Activated naive CD8-positive, alpha-beta T cell (primary cell): ENCODE measurements around the gene TRANK1.

Experiments used
- H3K27ac Mint-ChIP-seq: one replicate; pipeline ENCODE4 v1.8.0; 2021; ENCODE audit warnings: mixed read lengths
- H3K27me3 Mint-ChIP-seq: one replicate; pipeline ENCODE4 v1.8.0; 2021; ENCODE audit warnings: mixed read lengths
- H3K36me3 Mint-ChIP-seq: one replicate; pipeline ENCODE4 v1.8.0; 2021; ENCODE audit warnings: mixed read lengths
- H3K4me1 Mint-ChIP-seq: one replicate; pipeline ENCODE4 v1.8.0; 2021; ENCODE audit warnings: low read depth, mixed read lengths
- H3K4me3 Mint-ChIP-seq: one replicate; pipeline ENCODE4 v1.8.0; 2021; ENCODE audit warnings: mild to moderate bottlenecking, mixed read lengths
- H3K9me3 Mint-ChIP-seq: one replicate; pipeline ENCODE4 v1.8.0; 2021; ENCODE audit warnings: low read depth, mixed read lengths

TRANK1 gene

GRCh38 chr3:36803091-36803791 is 141.6 kb downstream of the TRANK1 start:
- Mint-ChIP-seq H3K9me3 (peaks cover 13% of the 10 kb centered on the region), H3K27ac (no peak overlapping the region), H3K4me3 (no peak overlapping the region), H3K4me1 (no peaks in the 10 kb centered on the region), H3K27me3 (peaks cover 22% of the 10 kb centered on the region), H3K36me3 (peaks cover 21% of the 10 kb centered on the region)

GRCh38 chr3:36800533-36801116 is 144.2 kb downstream of the TRANK1 start:
- Mint-ChIP-seq H3K36me3 (peaks cover 14% of the 10 kb centered on the region), H3K4me1 (no peaks in the 10 kb centered on the region), H3K27ac (no peak overlapping the region), H3K9me3 (no peaks in the 10 kb centered on the region), H3K4me3 (no peak overlapping the region), H3K27me3 (peaks cover 17% of the 10 kb centered on the region)

- peaks cover 12% of the 10 kb centered on the region for H3K27me3 Mint-ChIP-seq
- H3K4me1 Mint-ChIP-seq: no peaks in the 10 kb centered on the region
- H3K36me3 Mint-ChIP-seq: peaks cover 10% of the 10 kb centered on the region
- no peak overlapping the region for H3K4me3 Mint-ChIP-seq
- no peak overlapping the region for H3K27ac Mint-ChIP-seq
- H3K9me3 Mint-ChIP-seq: no peaks in the 10 kb centered on the region
Observed at GRCh38 chr3:36796881-36797280, 148.0 kb downstream of the TRANK1 start.

- Mint-ChIP-seq H3K27ac (no peak overlapping the region), H3K4me1 (no peaks in the 10 kb centered on the region), H3K9me3 (no peaks in the 10 kb centered on the region), H3K27me3 (peaks cover 8% of the 10 kb centered on the region), H3K4me3 (no peak overlapping the region), H3K36me3 (peaks cover 6% of the 10 kb centered on the region)
Observed at GRCh38 chr3:36796161-36796560, 148.7 kb downstream of the TRANK1 start.

GRCh38 chr3:36795622-36796021 is 149.2 kb downstream of the TRANK1 start:
- Mint-ChIP-seq H3K36me3 (peaks cover 4% of the 10 kb centered on the region), H3K9me3 (no peaks in the 10 kb centered on the region), H3K4me1 (no peaks in the 10 kb centered on the region), H3K27ac (no peak overlapping the region), H3K27me3 (peaks cover 4% of the 10 kb centered on the region), H3K4me3 (no peak overlapping the region)

- Mint-ChIP-seq H3K36me3 (no peaks in the 10 kb centered on the region), H3K27ac (no peak overlapping the region), H3K4me1 (no peaks in the 10 kb centered on the region), H3K9me3 (no peaks in the 10 kb centered on the region), H3K27me3 (peaks cover 4% of the 10 kb centered on the region), H3K4me3 (no peak overlapping the region)
Observed at GRCh38 chr3:36792342-36792741, 152.5 kb downstream of the TRANK1 start.

GRCh38 chr3:36790765-36791164 is 154.1 kb downstream of the TRANK1 start:
- Mint-ChIP-seq H3K4me3 (no peak overlapping the region), H3K27me3 (peaks cover 4% of the 10 kb centered on the region), H3K36me3 (no peaks in the 10 kb centered on the region), H3K27ac (no peak overlapping the region), H3K9me3 (no peaks in the 10 kb centered on the region), H3K4me1 (no peaks in the 10 kb centered on the region)

- Mint-ChIP-seq H3K27ac (no peak overlapping the region), H3K36me3 (no peaks in the 10 kb centered on the region), H3K4me3 (no peak overlapping the region), H3K27me3 (peaks cover 4% of the 10 kb centered on the region), H3K4me1 (no peaks in the 10 kb centered on the region), H3K9me3 (no peaks in the 10 kb centered on the region)
Observed at GRCh38 chr3:36786921-36787890, 157.6 kb downstream of the TRANK1 start.

- no peak overlapping the region for H3K27ac Mint-ChIP-seq
- no peaks in the 10 kb centered on the region for H3K27me3 Mint-ChIP-seq
- H3K4me3 Mint-ChIP-seq: no peak overlapping the region
- no peaks in the 10 kb centered on the region for H3K4me1 Mint-ChIP-seq
- H3K9me3 Mint-ChIP-seq: no peaks in the 10 kb centered on the region
- no peaks in the 10 kb centered on the region for H3K36me3 Mint-ChIP-seq
Observed at GRCh38 chr3:36784138-36784635, 160.7 kb downstream of the TRANK1 start.

GRCh38 chr3:36777424-36778218 is 167.2 kb downstream of the TRANK1 start:
- H3K4me1 Mint-ChIP-seq: no peaks in the 10 kb centered on the region

More at GRCh38 chr3:36777424-36778218, 167.2 kb downstream of the TRANK1 start:
- H3K27me3 Mint-ChIP-seq: no peaks in the 10 kb centered on the region
- H3K9me3 Mint-ChIP-seq: no peaks in the 10 kb centered on the region
- H3K4me3 Mint-ChIP-seq: no peak overlapping the region
- H3K27ac Mint-ChIP-seq: no peak overlapping the region
- H3K36me3 Mint-ChIP-seq: no peaks in the 10 kb centered on the region
